Stimulated activated CD4-positive, alpha-beta T cell treated with anti-CD3 and anti-CD28 coated beads, Interleukin-4, amount 100 ng/mL, for 1 hour (primary cell): ENCODE results near the gene CA11.
"Not testable (repeated sequence)": the region's sequence is repeated elsewhere in the genome, so short reads cannot be mapped to it uniquely, and the experiment has no call there.

Experiments
- DNase-seq: peaks from one replicate; pipeline ENCODE4 v3.0.0-alpha.2; 2020

Gene CA11

GRCh38 chr19:48668761-48669160, 22.8 kb upstream of the CA11 start:
- DNase-seq: no peak

- DNase-seq: no peak
These were observed 22.3 kb upstream of the CA11 start for GRCh38 chr19:48668332-48668731.

GRCh38 chr19:48665786-48666185, 19.8 kb upstream of the CA11 start:
- DNase-seq: no peak

- DNase-seq: no peak
These were observed 18.5 kb upstream of the CA11 start for GRCh38 chr19:48664476-48664875.

- DNase-seq: no peak
These were observed 17.7 kb upstream of the CA11 start for GRCh38 chr19:48663667-48664066.

- DNase-seq: no peak
These were observed 15.7 kb upstream of the CA11 start for GRCh38 chr19:48661711-48662090.

- DNase-seq: peak; percentile 72
These were observed 15.1 kb upstream of the CA11 start for GRCh38 chr19:48660852-48661710.

GRCh38 chr19:48659768-48660167, 13.8 kb upstream of the CA11 start:
- DNase-seq: no peak

- DNase-seq: no peak
These were observed 12.5 kb upstream of the CA11 start for GRCh38 chr19:48658483-48658882.

GRCh38 chr19:48657828-48658227, 11.8 kb upstream of the CA11 start:
- DNase-seq: not testable (repeated sequence)

GRCh38 chr19:48656840-48657474, 11.0 kb upstream of the CA11 start:
- DNase-seq: no peak

GRCh38 chr19:48654299-48655059, 8.5 kb upstream of the CA11 start:
- DNase-seq: no peak

GRCh38 chr19:48651683-48652048, 5.7 kb upstream of the CA11 start:
- DNase-seq: no peak

GRCh38 chr19:48650974-48651682, 5.1 kb upstream of the CA11 start:
- DNase-seq: no peak

GRCh38 chr19:48648134-48648533, 2.1 kb upstream of the CA11 start:
- DNase-seq: no peak

- no peak for DNase-seq
These were observed 782 bp upstream of the CA11 start for GRCh38 chr19:48646722-48647216.

- no peak for DNase-seq
These were observed 377 bp downstream of the CA11 start for GRCh38 chr19:48645620-48646000.

- peak; percentile 68 for DNase-seq
These were observed 958 bp downstream of the CA11 start for GRCh38 chr19:48644839-48645619.

GRCh38 chr19:48644355-48644754, 1.6 kb downstream of the CA11 start:
- no peak for DNase-seq

- DNase-seq: no peak
These were observed 3.1 kb downstream of the CA11 start for GRCh38 chr19:48642862-48643261.

GRCh38 chr19:48641850-48642249, 4.1 kb downstream of the CA11 start:
- DNase-seq: no peak
